Suppressor macrophage treated with lipopolysaccharide for 1 hour (primary cell): ENCODE data around the gene CCDC97.

Experiments
- DNase-seq, 3 donors: peaks; one replicate each; pipeline ENCODE4 v3.0.0-alpha.2; 2020 to 2022

The CCDC97 gene

GRCh38 chr19:41320568-41320967, 10.6 kb downstream of the CCDC97 start:
- no peak for DNase-seq

GRCh38 chr19:41321204-41321599, 11.2 kb downstream of the CCDC97 start:
- DNase-seq, result no peak

- peak; percentile 65 to 69 (median 68) for DNase-seq
Observed at GRCh38 chr19:41321600-41322270, 11.8 kb downstream of the CCDC97 start.

- DNase-seq, result no peak
Observed at GRCh38 chr19:41322451-41322850, 12.5 kb downstream of the CCDC97 start.

GRCh38 chr19:41323023-41323422, 13.1 kb downstream of the CCDC97 start:
- DNase-seq, result no peak

GRCh38 chr19:41323430-41324125, 13.6 kb downstream of the CCDC97 start:
- peak; percentile 58 to 74 (median 61) for DNase-seq

- peak; percentile 54 to 60 (median 54) for DNase-seq
Observed at GRCh38 chr19:41324231-41324702, 14.3 kb downstream of the CCDC97 start.

GRCh38 chr19:41324921-41325639, 15.1 kb downstream of the CCDC97 start:
- DNase-seq, result peak in 2 of 3 donors; percentile 47 to 49

GRCh38 chr19:41325640-41325946, 15.6 kb downstream of the CCDC97 start:
- no peak for DNase-seq

GRCh38 chr19:41325947-41326706, 16.2 kb downstream of the CCDC97 start:
- peak in 2 of 3 donors; percentile 30 to 31 for DNase-seq

GRCh38 chr19:41327076-41327575, 17.2 kb downstream of the CCDC97 start:
- peak in 2 of 3 donors; percentile 19 to 27 for DNase-seq

GRCh38 chr19:41327576-41328156, 17.7 kb downstream of the CCDC97 start:
- peak; percentile 90 to 94 (median 92) for DNase-seq

GRCh38 chr19:41328157-41328841, 18.3 kb downstream of the CCDC97 start:
- DNase-seq, result peak; percentile 51 to 69 (median 63)

- DNase-seq, result peak; percentile 88 to 91 (median 88)
Observed at GRCh38 chr19:41328842-41329225, 18.9 kb downstream of the CCDC97 start.

- DNase-seq, result no peak
Observed at GRCh38 chr19:41330481-41330880, 20.5 kb downstream of the CCDC97 start.

GRCh38 chr19:41330946-41331678, 21.1 kb downstream of the CCDC97 start:
- DNase-seq, result no peak

- DNase-seq, result no peak
Observed at GRCh38 chr19:41332000-41332399, 22.0 kb downstream of the CCDC97 start.

GRCh38 chr19:41332468-41332867, 22.5 kb downstream of the CCDC97 start:
- no peak for DNase-seq

- DNase-seq, result peak; percentile 84 to 97 (median 93)
Observed at GRCh38 chr19:41334793-41335192, 24.8 kb downstream of the CCDC97 start.

- no peak for DNase-seq
Observed at GRCh38 chr19:41335467-41335866, 25.5 kb downstream of the CCDC97 start.

GRCh38 chr19:41339936-41340335, 30.0 kb downstream of the CCDC97 start:
- no peak for DNase-seq
